Activated naive CD8-positive, alpha-beta T cell treated with anti-CD3 and anti-CD28 coated beads, Interleukin-2, amount 10 ng/mL, durations not matched to agents 7 days and 5 days (primary cell): ENCODE results near the gene UBR3. TPM values are rescaled to one million over a fixed set of nuclear protein-coding genes. Genes with fewer than 3 reads are reported as not detected.
"Not testable (repeated sequence)": the region's sequence is repeated elsewhere in the genome, so short reads cannot be mapped to it uniquely, and the experiment has no call there.

Source experiments
- ATAC-seq: fragments of 150-1000 bp; cut with Tn5 transposase; one replicate; pipeline ENCODE4 v1.10.0; 2021; ENCODE audit warnings: low read depth, moderate library complexity
- POLR2A ChIA-PET: fragments of 350-600 bp; sonication (Branson Sonifier 250); formaldehyde crosslinking; loops from one replicate; lab custom pipeline; 2021; ENCODE audit warnings: antibody characterized with exemption; lab: Charles Lee
- DNase-seq: peaks from one replicate; pipeline ENCODE4 v3.0.0; 2021
- H3K27ac Mint-ChIP-seq: one replicate; pipeline ENCODE4 v1.8.0; 2022; ENCODE audit warnings: mild to moderate bottlenecking, mixed read lengths
- H3K27me3 Mint-ChIP-seq: one replicate; pipeline ENCODE4 v1.8.0; 2022; ENCODE audit warnings: mild to moderate bottlenecking, moderate library complexity, mixed read lengths
- H3K36me3 Mint-ChIP-seq: one replicate; pipeline ENCODE4 v1.8.0; 2021; ENCODE audit warnings: mild to moderate bottlenecking, mixed read lengths
- H3K4me1 Mint-ChIP-seq: one replicate; pipeline ENCODE4 v1.8.0; 2021; ENCODE audit warnings: mixed read lengths
- H3K4me3 Mint-ChIP-seq: one replicate; pipeline ENCODE4 v1.8.0; 2022; ENCODE audit warnings: mild to moderate bottlenecking, moderate library complexity, mixed read lengths
- H3K9me3 Mint-ChIP-seq: one replicate; pipeline ENCODE4 v1.8.0; 2021; ENCODE audit warnings: mixed read lengths
- total RNA-seq, 2 experiments: library from RNA; stranded (reverse); gene quantifications; one replicate each; pipeline ENCODE4 v1.2.3, GENCODE V29; 2021

The UBR3 gene
- total RNA-seq, 2 experiments from 2014 or later, result 23.8 to 26.7 TPM

DNA sequence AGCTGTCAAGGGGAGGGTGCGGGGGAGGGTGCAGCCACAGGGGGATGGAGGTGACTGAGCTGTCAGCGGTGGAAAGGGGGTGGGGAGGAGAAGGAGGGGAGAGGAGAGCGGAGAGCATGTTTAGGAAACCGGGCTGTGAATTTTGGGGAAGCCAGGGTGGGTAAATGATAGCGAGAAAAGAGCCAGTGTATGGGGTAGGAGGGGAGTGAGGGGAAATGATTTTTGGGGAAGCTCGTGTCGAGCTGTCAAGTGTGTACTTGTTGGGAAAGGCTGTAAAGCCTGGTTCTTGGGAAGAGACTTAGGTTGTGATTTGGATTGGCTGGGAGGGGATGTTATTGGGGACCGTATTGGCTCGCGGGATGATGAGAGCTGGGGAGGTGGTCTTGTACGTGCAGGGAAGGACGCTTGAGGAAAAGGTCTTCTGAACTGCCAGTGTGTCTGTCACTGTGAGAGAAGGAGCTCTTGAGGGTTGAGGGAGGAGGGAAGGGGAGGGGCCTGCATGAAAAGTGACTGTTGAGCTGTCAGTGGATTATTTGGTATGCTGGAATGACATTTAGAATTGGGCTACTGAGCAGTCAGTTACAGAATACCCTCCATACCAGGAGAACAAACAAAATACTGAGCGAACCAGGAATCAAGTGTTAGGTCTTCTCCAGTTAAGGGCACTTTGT, 1.0 kb downstream of the UBR3 start:
- H3K27ac Mint-ChIP-seq, result peak overlapping the region; percentile 87
- H3K4me1 Mint-ChIP-seq, result peaks cover 34% of the 10 kb centered on the region
- H3K4me3 Mint-ChIP-seq, result peak overlapping the region; percentile 98
- H3K27me3 Mint-ChIP-seq, result no peaks in the 10 kb centered on the region
- peaks cover 5% of the 10 kb centered on the region for H3K36me3 Mint-ChIP-seq
- peak; percentile 23 for ATAC-seq
- peak; percentile 38 for DNase-seq
- H3K9me3 Mint-ChIP-seq, result no peaks in the 10 kb centered on the region
- POLR2A ChIA-PET, result interaction anchor here (0.7 to 2.3 kb wide), 8 partner anchors 20 to 349 kb away, joined by 3 to 9 read pairs (median 4); partner anchors contain the start of genes BBS5 and SSB

DNA sequence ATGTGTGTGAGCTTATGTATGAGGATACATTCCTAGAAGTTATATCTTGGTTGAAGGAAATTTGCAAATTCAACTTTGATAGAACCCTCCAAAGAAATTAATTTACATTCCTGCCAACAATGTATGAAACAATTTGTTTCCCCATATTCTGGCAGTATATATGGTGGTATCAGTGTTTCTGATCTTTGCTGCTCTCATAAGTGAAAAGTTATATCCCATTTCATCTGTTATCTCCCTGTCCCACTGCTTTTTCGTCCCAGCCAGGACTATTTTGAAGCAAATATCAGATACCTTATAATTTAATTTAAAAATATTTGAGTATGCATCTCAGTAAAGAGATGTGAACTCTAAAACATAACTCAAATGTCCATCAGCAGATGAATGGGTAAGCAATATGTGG, 7.1 kb downstream of the UBR3 start:
- no peaks in the 10 kb centered on the region for H3K9me3 Mint-ChIP-seq

DNA sequence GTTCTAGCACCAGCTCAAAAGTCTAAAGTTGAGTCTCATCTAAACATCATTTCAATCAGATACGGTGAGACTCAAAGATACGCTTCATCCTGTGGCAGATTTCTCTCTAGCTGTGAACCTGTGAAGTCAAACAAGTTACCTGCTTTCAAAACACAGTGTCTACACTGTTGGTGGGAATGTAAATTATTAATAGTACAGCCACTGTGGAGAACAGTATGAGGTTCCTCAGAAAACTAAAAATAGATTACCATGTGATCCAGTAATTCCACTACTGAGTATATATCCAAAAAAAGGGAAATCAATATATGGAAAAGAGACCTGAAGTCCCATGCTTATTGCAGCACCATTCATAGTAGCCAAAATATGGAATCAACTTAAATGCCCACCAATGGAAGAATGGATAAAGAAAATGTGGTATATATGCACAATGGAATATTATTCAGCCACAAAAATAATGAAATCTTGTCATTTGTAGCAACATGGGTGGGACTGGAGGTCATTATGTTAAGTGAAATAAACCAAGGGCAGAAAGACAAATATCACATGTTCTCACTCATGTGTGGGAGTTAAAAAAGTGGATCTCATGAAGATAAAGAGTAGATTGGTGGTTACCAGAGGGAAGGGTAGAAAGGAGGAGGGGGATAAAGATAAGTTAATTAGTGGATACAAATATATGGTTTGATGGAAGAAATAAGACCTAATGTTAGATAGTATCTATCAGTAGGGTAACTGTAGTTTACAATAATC, 11.7 kb downstream of the UBR3 start:
- POLR2A ChIA-PET, result no interaction called here
- Mint-ChIP-seq H3K4me3 (no peak overlapping the region), H3K27ac (no peak overlapping the region), H3K4me1 (peaks cover 4% of the 10 kb centered on the region), H3K9me3 (no peaks in the 10 kb centered on the region), H3K36me3 (peaks cover 15% of the 10 kb centered on the region), H3K27me3 (no peaks in the 10 kb centered on the region)
- ATAC-seq (no peak), DNase-seq (no peak)

More for the DNA sequence above, 7.1 kb downstream of the UBR3 start:
- ATAC-seq (no peak), DNase-seq (no peak)
- Mint-ChIP-seq H3K27me3 (no peaks in the 10 kb centered on the region), H3K27ac (no peak overlapping the region), H3K36me3 (peaks cover 12% of the 10 kb centered on the region), H3K4me3 (no peak overlapping the region), H3K4me1 (peaks cover 7% of the 10 kb centered on the region)
- POLR2A ChIA-PET, result interaction anchor here (1.1 kb wide), 1 partner anchor 9 kb away, joined by 3 read pairs; the partner anchor contains the start of gene METTL5

DNA sequence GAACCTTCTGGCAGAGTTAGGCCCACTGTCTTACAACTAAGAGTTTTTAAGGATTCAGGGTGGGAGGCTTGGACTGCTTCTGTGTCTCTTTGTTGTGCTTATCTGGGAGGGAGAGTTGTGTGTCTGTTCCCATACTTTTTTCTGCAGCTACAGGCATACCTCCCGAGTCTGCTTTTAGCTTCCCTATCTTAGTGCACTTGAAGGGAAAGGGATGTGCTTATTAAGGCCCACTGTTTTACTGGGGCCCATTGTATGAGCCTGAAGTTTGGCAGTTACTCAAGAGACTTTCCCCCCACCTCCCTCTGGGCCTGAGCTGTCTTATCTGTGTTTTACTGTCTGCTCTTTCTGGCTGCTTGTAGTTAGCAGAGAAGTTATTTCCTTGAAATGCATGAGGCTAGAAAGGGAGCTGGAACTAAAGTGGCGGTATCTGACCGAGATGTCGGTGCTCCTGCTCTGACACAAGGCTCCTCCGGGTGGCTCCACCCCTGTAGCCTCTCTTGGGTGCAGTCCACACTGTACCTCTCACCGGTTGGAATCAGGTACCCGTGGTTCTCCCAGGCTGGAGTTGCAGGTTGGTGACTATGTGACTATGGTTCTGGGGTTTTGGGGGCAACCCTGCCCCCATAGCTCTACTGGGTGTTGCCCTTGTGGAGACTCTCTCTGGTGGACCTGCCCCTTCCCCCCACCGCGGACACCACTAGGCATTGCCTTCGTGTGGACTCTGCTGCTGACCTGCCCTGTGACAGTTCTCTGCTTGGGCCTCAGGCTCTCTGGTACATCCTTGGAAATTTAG, 12.9 kb downstream of the UBR3 start:
- DNase-seq, result no peak
- POLR2A ChIA-PET, result interaction anchor here (0.6 kb wide), 1 partner anchor 26 kb away, joined by 3 read pairs; no protein-coding TSS in a partner anchor
- no peak for ATAC-seq
- H3K9me3 Mint-ChIP-seq, result no peaks in the 10 kb centered on the region
- H3K4me3 Mint-ChIP-seq, result no peak overlapping the region
- no peaks in the 10 kb centered on the region for H3K27me3 Mint-ChIP-seq
- H3K27ac Mint-ChIP-seq, result no peak overlapping the region
- peaks cover 15% of the 10 kb centered on the region for H3K36me3 Mint-ChIP-seq
- no peaks in the 10 kb centered on the region for H3K4me1 Mint-ChIP-seq

DNA sequence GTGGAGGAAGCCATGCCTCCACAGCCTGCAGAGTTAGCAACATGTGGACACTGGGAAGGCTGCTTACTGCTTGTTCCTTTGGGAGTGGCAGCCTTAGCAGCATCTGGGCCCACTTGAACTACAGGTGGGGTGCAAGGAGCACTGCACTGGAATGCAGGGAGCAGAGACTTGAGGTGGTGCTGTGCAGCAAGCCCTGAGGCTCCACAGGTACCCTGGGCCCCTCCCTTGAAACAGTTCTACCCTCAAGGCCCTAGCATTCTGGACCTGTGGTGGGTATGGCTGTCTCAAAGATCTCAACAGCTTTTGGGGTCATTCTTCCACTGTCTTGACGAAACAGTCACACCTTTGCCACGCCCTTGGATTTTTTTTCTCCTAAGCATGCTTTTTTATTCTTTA, 13.5 kb downstream of the UBR3 start:
- Mint-ChIP-seq H3K27ac (no peak overlapping the region), H3K36me3 (peaks cover 14% of the 10 kb centered on the region), H3K9me3 (no peaks in the 10 kb centered on the region), H3K4me1 (no peaks in the 10 kb centered on the region), H3K27me3 (no peaks in the 10 kb centered on the region), H3K4me3 (no peak overlapping the region)
- no peak for DNase-seq
- no peak for ATAC-seq
- POLR2A ChIA-PET, result no interaction called here

DNA sequence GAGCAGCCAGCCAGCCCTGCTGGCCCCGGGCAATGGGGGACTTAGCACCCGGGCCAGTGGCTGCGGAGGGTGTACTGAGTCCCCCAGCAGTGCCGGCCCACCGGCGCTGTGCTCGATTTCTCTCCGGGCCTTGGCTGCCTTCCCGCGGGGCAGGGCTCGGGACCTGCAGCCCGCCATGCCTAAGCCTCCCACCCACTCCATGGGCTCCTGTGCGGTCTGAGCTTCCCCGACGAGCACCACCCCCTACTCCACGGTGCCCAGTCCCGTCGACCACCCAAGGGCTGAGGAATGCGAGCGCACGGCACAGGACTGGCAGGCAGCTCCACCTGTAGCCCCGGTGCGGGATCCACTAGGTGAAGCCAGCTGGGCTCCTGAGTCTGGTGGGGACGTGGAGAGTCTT, 14.4 kb downstream of the UBR3 start:
- H3K27ac Mint-ChIP-seq, DNase-seq, H3K4me1 Mint-ChIP-seq, H3K4me3 Mint-ChIP-seq, H3K9me3 Mint-ChIP-seq, H3K27me3 Mint-ChIP-seq, ATAC-seq, POLR2A ChIA-PET: not testable (repeated sequence)
- peaks cover 13% of the 10 kb centered on the region for H3K36me3 Mint-ChIP-seq

- H3K4me3 Mint-ChIP-seq, result no peak overlapping the region
- no peaks in the 10 kb centered on the region for H3K27me3 Mint-ChIP-seq
- H3K27ac Mint-ChIP-seq, result no peak overlapping the region
- H3K4me1 Mint-ChIP-seq, result peaks cover 8% of the 10 kb centered on the region
- DNase-seq (no peak), ATAC-seq (no peak)
- POLR2A ChIA-PET, result no interaction called here
- peaks cover 20% of the 10 kb centered on the region for H3K36me3 Mint-ChIP-seq
- H3K9me3 Mint-ChIP-seq, result peaks cover 6% of the 10 kb centered on the region
These were observed 17.8 kb downstream of the UBR3 start for GRCh38 chr2:169845016-169845415.

DNA sequence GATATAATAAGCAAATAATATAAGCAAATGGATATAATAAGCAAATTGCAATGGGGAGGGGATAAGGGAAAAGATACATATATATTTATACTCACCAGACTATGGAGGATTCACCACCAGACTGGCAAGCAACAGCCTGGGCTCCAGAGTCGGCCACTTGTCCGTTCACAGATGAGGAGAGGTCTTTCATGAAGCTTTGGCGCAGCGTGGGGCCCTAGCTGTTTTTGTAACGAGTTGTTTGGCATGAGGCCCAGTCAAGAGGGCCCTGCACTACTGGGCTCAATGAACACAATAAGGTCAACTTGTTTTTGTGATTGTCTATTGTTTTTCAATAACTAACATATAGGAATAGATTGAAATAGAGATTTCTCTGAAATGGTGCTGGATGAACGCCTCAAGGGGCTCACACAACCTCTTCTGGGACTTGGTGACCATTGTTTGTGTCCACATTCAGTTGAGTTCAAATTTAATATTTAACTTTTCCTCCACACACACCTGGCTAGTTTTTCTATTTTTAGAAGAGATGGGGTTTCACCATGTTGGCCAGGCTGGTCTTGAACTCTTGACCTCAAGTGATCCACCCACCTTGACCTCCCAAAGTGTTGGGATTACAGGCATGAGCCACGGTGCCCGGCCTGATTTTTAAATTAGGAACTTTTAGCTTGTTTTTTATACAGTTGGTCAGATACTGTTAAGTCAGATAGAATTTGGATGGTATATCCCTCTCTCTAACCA, 21.9 kb downstream of the UBR3 start:
- not testable (repeated sequence) for H3K4me3 Mint-ChIP-seq, DNase-seq, H3K27me3 Mint-ChIP-seq, H3K4me1 Mint-ChIP-seq, H3K9me3 Mint-ChIP-seq, H3K27ac Mint-ChIP-seq, ATAC-seq
- POLR2A ChIA-PET, result interaction anchor here (0.6 kb wide), 1 partner anchor 21 kb away, joined by 5 read pairs; no protein-coding TSS in a partner anchor
- H3K36me3 Mint-ChIP-seq, result peaks cover 28% of the 10 kb centered on the region

DNA sequence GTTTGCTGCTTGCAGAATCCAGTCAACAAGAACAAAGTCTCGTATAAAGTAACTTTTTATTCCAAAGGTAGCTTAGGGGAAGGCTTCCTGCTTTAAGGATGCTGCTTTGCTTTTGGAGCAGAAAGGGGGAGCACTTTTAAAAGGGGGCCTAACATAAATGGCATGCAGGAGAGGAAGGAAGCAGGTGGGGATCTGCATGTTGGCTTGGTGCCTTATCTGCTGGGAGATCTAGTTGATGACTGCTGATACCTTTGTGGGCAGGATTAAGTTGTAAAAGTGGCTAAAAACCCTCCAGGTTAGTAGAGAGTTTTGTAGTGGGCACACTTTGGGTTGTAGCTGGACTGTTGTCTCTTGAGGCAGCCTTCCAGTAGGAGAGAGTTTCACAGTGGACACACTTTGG, 22.5 kb downstream of the UBR3 start:
- H3K4me1 Mint-ChIP-seq, result peaks cover 9% of the 10 kb centered on the region
- H3K27me3 Mint-ChIP-seq, result no peaks in the 10 kb centered on the region
- H3K36me3 Mint-ChIP-seq, result peaks cover 29% of the 10 kb centered on the region
- no peak overlapping the region for H3K27ac Mint-ChIP-seq
- ATAC-seq, result no peak
- peaks cover 8% of the 10 kb centered on the region for H3K9me3 Mint-ChIP-seq
- no peak for DNase-seq
- no peak overlapping the region for H3K4me3 Mint-ChIP-seq
- POLR2A ChIA-PET, result interaction anchor here (0.6 kb wide), 1 partner anchor 21 kb away, joined by 5 read pairs; no protein-coding TSS in a partner anchor

GRCh38 chr2:169853041-169853668, 25.9 kb downstream of the UBR3 start:
- Mint-ChIP-seq H3K4me1 (peaks cover 6% of the 10 kb centered on the region), H3K36me3 (peaks cover 33% of the 10 kb centered on the region), H3K4me3 (no peak overlapping the region), H3K27ac (no peak overlapping the region), H3K9me3 (peaks cover 8% of the 10 kb centered on the region), H3K27me3 (no peaks in the 10 kb centered on the region)
- no peak for DNase-seq
- POLR2A ChIA-PET, result no interaction called here
- no peak for ATAC-seq

DNA sequence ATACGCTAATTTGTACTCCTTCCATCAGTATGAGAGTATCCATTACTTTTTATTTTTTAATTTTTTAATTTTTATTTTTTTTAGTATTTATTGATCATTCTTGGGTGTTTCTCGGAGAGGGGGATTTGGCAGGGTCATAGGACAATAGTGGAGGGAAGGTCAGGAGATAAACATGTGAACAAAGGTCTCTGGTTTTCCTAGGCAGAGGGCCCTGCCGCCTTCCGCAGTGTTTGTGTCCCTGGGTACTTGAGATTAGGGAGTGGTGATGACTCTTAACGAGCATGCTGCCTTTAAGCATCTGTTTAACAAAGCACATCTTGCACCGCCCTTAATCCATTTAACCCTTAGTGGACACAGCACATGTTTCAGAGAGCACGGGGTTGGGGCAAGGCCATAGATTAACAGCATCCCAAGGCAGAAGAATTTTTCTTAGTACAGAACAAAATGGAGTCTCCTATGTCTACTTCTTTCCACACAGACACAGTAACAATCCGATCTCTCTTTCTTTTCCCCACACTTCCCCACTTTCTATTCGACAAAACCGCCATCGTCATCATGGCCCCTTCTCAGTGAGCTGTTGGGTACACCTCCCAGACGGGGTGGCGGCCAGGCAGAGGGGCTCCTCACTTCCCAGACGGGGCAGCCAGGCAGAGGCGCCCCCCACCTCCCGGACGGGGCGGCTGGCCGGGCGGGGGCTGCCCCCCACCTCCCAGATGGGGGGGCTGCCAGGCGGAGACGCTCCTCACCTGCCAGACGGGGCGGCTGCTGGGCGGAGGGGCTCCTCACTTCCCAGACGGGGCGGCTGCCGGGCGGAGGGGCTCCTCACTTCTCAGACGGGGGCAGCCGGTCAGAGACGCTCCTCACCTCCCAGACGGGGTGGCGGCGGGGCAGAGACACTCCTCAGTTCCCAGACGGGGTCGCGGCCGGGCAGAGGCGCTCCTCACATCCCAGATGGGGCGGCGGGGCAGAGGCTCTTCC, 28.3 kb downstream of the UBR3 start:
- H3K4me3 Mint-ChIP-seq, H3K27ac Mint-ChIP-seq, H3K9me3 Mint-ChIP-seq, H3K4me1 Mint-ChIP-seq, DNase-seq, POLR2A ChIA-PET, ATAC-seq, H3K27me3 Mint-ChIP-seq: not testable (repeated sequence)
- H3K36me3 Mint-ChIP-seq, result peaks cover 25% of the 10 kb centered on the region
